Nephron (organoid): ENCODE measurements around the gene RGS6.

Source experiments
- H3K27ac Mint-ChIP-seq, 3 experiments: 2 replicates each; pipeline ENCODE4 v1.8.0; 2020; ENCODE audit warnings: mixed read lengths in 3 of 3, mild to moderate bottlenecking in 2 of 3, moderate library complexity in 1 of 3
- H3K27me3 Mint-ChIP-seq: 2 replicates; pipeline ENCODE4 v1.8.0; 2021; ENCODE audit warnings: low read depth, mild to moderate bottlenecking, moderate library complexity, mixed read lengths
- H3K36me3 Mint-ChIP-seq: 2 replicates; pipeline ENCODE4 v1.8.0; 2020; ENCODE audit warnings: low read depth, mixed read lengths
- H3K4me1 Mint-ChIP-seq: 2 replicates; pipeline ENCODE4 v1.8.0; 2020; ENCODE audit warnings: mixed read lengths
- H3K4me3 Mint-ChIP-seq, 3 experiments: 2 replicates each; pipeline ENCODE4 v1.8.0; 2020; ENCODE audit warnings: mild to moderate bottlenecking in 3 of 3, mixed read lengths in 3 of 3, moderate library complexity in 2 of 3
- H3K9me3 Mint-ChIP-seq: 2 replicates; pipeline ENCODE4 v1.8.0; 2020; ENCODE audit warnings: mixed read lengths
- CTCF ChIP-seq, 3 experiments: fragments of 200-600 bp; sonication (generic); IDR thresholded peaks; one replicate each; pipeline ENCODE4 v1.5.0; 2021; ENCODE audit warnings: antibody characterized with exemption in 3 of 3; ENCODE audit not compliant: unreplicated experiment in 3 of 3

RGS6 gene

GRCh38 chr14:72590577-72590976 is 658.3 kb downstream of the RGS6 start:
- Mint-ChIP-seq H3K36me3 (no peaks in the 10 kb centered on the region), H3K4me1 (no peaks in the 10 kb centered on the region), H3K9me3 (peaks cover 6% of the 10 kb centered on the region), H3K4me3 (no peak overlapping the region), H3K27me3 (peaks cover 13% of the 10 kb centered on the region), H3K27ac (no peak overlapping the region)
- no peak for TF ChIP-seq CTCF (IDR thresholded peaks at IDR 0.05; ENCODE audit: unreplicated experiment in 3 of 3)

- Mint-ChIP-seq H3K27me3 (peaks cover 16% of the 10 kb centered on the region), H3K27ac (no peak overlapping the region), H3K4me3 (no peak overlapping the region), H3K9me3 (peaks cover 2% of the 10 kb centered on the region), H3K36me3 (no peaks in the 10 kb centered on the region), H3K4me1 (no peaks in the 10 kb centered on the region)
- TF ChIP-seq CTCF (IDR thresholded peaks at IDR 0.05; ENCODE audit: unreplicated experiment in 3 of 3) = no peak
These were observed 659.2 kb downstream of the RGS6 start for GRCh38 chr14:72591391-72591790.

- TF ChIP-seq CTCF (IDR thresholded peaks at IDR 0.05; ENCODE audit: unreplicated experiment in 3 of 3) = no peak
- no peak overlapping the region for H3K27ac Mint-ChIP-seq
- no peak overlapping the region for H3K4me3 Mint-ChIP-seq
- no peaks in the 10 kb centered on the region for H3K9me3 Mint-ChIP-seq
- H3K36me3 Mint-ChIP-seq = no peaks in the 10 kb centered on the region
- peaks cover 21% of the 10 kb centered on the region for H3K27me3 Mint-ChIP-seq
- H3K4me1 Mint-ChIP-seq = no peaks in the 10 kb centered on the region
These were observed 662.1 kb downstream of the RGS6 start for GRCh38 chr14:72594099-72594901.

- no peak for TF ChIP-seq CTCF (IDR thresholded peaks at IDR 0.05; ENCODE audit: unreplicated experiment in 3 of 3)
- Mint-ChIP-seq H3K36me3 (no peaks in the 10 kb centered on the region), H3K4me3 (no peak overlapping the region), H3K9me3 (no peaks in the 10 kb centered on the region), H3K4me1 (peaks cover 4% of the 10 kb centered on the region), H3K27ac (no peak overlapping the region), H3K27me3 (peaks cover 21% of the 10 kb centered on the region)
These were observed 663.1 kb downstream of the RGS6 start for GRCh38 chr14:72595152-72595862.

GRCh38 chr14:72597252-72598233 is 665.3 kb downstream of the RGS6 start:
- no peak for TF ChIP-seq CTCF (IDR thresholded peaks at IDR 0.05; ENCODE audit: unreplicated experiment in 3 of 3)
- Mint-ChIP-seq H3K36me3 (no peaks in the 10 kb centered on the region), H3K27ac (no peak overlapping the region), H3K27me3 (peaks cover 21% of the 10 kb centered on the region), H3K9me3 (no peaks in the 10 kb centered on the region), H3K4me3 (no peak overlapping the region), H3K4me1 (peaks cover 18% of the 10 kb centered on the region)
